ENCODE measurements around the gene LHFPL2. TPM values are rescaled to one million over a fixed set of nuclear protein-coding genes. Genes with fewer than 3 reads are reported as not detected.
A peak's percentile ranks its signal among the peaks of the same experiment; 100 is the strongest.

LHFPL2 gene
- polyA plus RNA-seq, 3 donors = 3.7 to 11.6 (median 7.3) TPM

GRCh38 chr5:78536661-78537196, 111.8 kb downstream of the LHFPL2 start:
- no peak for DNase-seq
- Histone ChIP-seq H3K9me3 (replicated peaks in 1 of 2; ENCODE audit: control insufficient read depth in 1 of 2, insufficient read depth in 1 of 2, low read length in 2 of 2) (no peaks in the 10 kb centered on the region), H3K79me2 (ENCODE audit: insufficient read depth, low read length) (no peaks in the 10 kb centered on the region), H3K4me3 (replicated peaks in 1 of 3; ENCODE audit: low read depth in 2 of 3, low read length in 3 of 3) (no peak overlapping the region), H4K20me1 (ENCODE audit: insufficient read depth, low read length) (no peaks in the 10 kb centered on the region), H3K27ac (ENCODE audit: low read depth in 1 of 2, low read length in 2 of 2) (no peak overlapping the region), H3K4me2 (replicated peaks; ENCODE audit: extremely low read depth, low read length, poor library complexity, severe bottlenecking) (no peak overlapping the region), H3K27me3 (ENCODE audit: control insufficient read depth in 2 of 2, insufficient read depth in 2 of 2, low read length in 2 of 2) (no peaks in the 10 kb centered on the region), H3K4me1 (ENCODE audit: control insufficient read depth in 1 of 2, insufficient read depth in 2 of 2, low read length in 2 of 2) (peaks cover 46 to 53% of the 10 kb centered on the region in 2 donors), H3K9ac (ENCODE audit: insufficient read depth, low read length, poor library complexity, severe bottlenecking) (no peak overlapping the region), H3K36me3 (replicated peaks in 1 of 2; ENCODE audit: control insufficient read depth in 1 of 2, insufficient read depth in 2 of 2, low read length in 2 of 2) (no peaks in the 10 kb centered on the region), H2AFZ (ENCODE audit: insufficient read depth, low read depth, low read length, poor library complexity, severe bottlenecking) (no peak overlapping the region)
- TF ChIP-seq, protein P1, sequence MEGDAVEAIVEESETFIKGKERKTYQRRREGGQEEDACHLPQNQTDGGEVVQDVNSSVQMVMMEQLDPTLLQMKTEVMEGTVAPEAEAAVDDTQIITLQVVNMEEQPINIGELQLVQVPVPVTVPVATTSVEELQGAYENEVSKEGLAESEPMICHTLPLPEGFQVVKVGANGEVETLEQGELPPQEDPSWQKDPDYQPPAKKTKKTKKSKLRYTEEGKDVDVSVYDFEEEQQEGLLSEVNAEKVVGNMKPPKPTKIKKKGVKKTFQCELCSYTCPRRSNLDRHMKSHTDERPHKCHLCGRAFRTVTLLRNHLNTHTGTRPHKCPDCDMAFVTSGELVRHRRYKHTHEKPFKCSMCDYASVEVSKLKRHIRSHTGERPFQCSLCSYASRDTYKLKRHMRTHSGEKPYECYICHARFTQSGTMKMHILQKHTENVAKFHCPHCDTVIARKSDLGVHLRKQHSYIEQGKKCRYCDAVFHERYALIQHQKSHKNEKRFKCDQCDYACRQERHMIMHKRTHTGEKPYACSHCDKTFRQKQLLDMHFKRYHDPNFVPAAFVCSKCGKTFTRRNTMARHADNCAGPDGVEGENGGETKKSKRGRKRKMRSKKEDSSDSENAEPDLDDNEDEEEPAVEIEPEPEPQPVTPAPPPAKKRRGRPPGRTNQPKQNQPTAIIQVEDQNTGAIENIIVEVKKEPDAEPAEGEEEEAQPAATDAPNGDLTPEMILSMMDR (IDR thresholded peaks at IDR 0.05) = no peak
- intact Hi-C loops (cut with micrococcal nuclease) = no loop called here
- no peak overlapping the region for H3K4me3 Mint-ChIP-seq
- peak overlapping the region in 4 of 7 donors; percentile 75 to 91 (median 76) for H3K27ac Mint-ChIP-seq
- H3K9me3 Mint-ChIP-seq = no peaks in the 10 kb centered on the region
- peaks cover 0 to 3% (median 0%) of the 10 kb centered on the region in 3 donors for H3K27me3 Mint-ChIP-seq (ENCODE audit: low read depth in 3 of 3)
- peaks cover 63% of the 10 kb centered on the region for H3K4me1 Mint-ChIP-seq
- peaks cover 0 to 6% of the 10 kb centered on the region in 2 donors for H3K36me3 Mint-ChIP-seq
- 91% methylated on average over 5 of the region's 7 CpGs for WGBS (ENCODE audit: insufficient coverage)

GRCh38 chr5:78534905-78535200, 113.7 kb downstream of the LHFPL2 start:
- H3K4me1 Mint-ChIP-seq = peaks cover 57% of the 10 kb centered on the region

More at GRCh38 chr5:78534905-78535200, 113.7 kb downstream of the LHFPL2 start:
- peak in 2 of 3 donors; percentile 21 to 32 for DNase-seq
- peak overlapping the region; percentile 89 to 96 (median 94) for H3K27ac Mint-ChIP-seq
- no peaks in the 10 kb centered on the region for H3K9me3 ChIP-seq (replicated peaks in 1 of 2; ENCODE audit: control insufficient read depth in 1 of 2, insufficient read depth in 1 of 2, low read length in 2 of 2)
- H3K4me2 ChIP-seq (replicated peaks; ENCODE audit: extremely low read depth, low read length, poor library complexity, severe bottlenecking) = no peak overlapping the region
- H3K27me3 Mint-ChIP-seq (ENCODE audit: low read depth in 3 of 3) = peaks cover 0 to 3% (median 1%) of the 10 kb centered on the region in 3 donors
- no peaks in the 10 kb centered on the region for H3K36me3 ChIP-seq (replicated peaks in 1 of 2; ENCODE audit: control insufficient read depth in 1 of 2, insufficient read depth in 2 of 2, low read length in 2 of 2)
- H3K27ac ChIP-seq (ENCODE audit: low read depth in 1 of 2, low read length in 2 of 2) = peak overlapping the region; percentile 76 to 84
- H3K79me2 ChIP-seq (ENCODE audit: insufficient read depth, low read length) = no peaks in the 10 kb centered on the region
- H4K20me1 ChIP-seq (ENCODE audit: insufficient read depth, low read length) = no peaks in the 10 kb centered on the region
- H2AFZ ChIP-seq (ENCODE audit: insufficient read depth, low read depth, low read length, poor library complexity, severe bottlenecking) = peak overlapping the region; percentile 62
- no peak overlapping the region for H3K9ac ChIP-seq (ENCODE audit: insufficient read depth, low read length, poor library complexity, severe bottlenecking)
- intact Hi-C loops (cut with micrococcal nuclease) = no loop called here
- peaks cover 42 to 52% of the 10 kb centered on the region in 2 donors for H3K4me1 ChIP-seq (ENCODE audit: control insufficient read depth in 1 of 2, insufficient read depth in 2 of 2, low read length in 2 of 2)
- 76% methylated on average over 3 of the region's 6 CpGs for WGBS (ENCODE audit: insufficient coverage)
- no peak overlapping the region for H3K4me3 Mint-ChIP-seq
- no peaks in the 10 kb centered on the region for H3K27me3 ChIP-seq (ENCODE audit: control insufficient read depth in 2 of 2, insufficient read depth in 2 of 2, low read length in 2 of 2)
- TF ChIP-seq, protein P1 (IDR thresholded peaks at IDR 0.05) = no peak
- peak overlapping the region in 1 of 3 experiments; percentile 27 for H3K4me3 ChIP-seq (replicated peaks in 1 of 3; ENCODE audit: low read depth in 2 of 3, low read length in 3 of 3)
- H3K36me3 Mint-ChIP-seq = peaks cover 2 to 14% of the 10 kb centered on the region in 2 donors
- H3K9me3 Mint-ChIP-seq = no peaks in the 10 kb centered on the region

All from CD14-positive monocyte (primary cell).